Thyroid gland (tissue), 4 donors: ENCODE data around the gene EXOSC3.

ENCODE experiments used
- CTCF ChIP-seq, 6 experiments: fragments of 200-600 bp in 3 of 6; fragments of 450-650 bp in 3 of 6; sonication (generic) in 3 of 6; IDR thresholded peaks; one replicate each; pipeline ENCODE4 v1.5.1; 2016 to 2019; ENCODE audit warnings: antibody characterized with exemption in 6 of 6, mild to moderate bottlenecking in 2 of 6, inconsistent platforms in 1 of 6, moderate library complexity in 1 of 6
- POLR2A ChIP-seq, 2 donors: fragments of 450-650 bp; IDR thresholded peaks; one replicate each; pipeline ENCODE4 v1.6.1; 2017; ENCODE audit warnings: antibody characterized with exemption in 2 of 2, mild to moderate bottlenecking in 2 of 2, moderate library complexity in 1 of 2

GRCh38 chr9:37811906-37812476, 27.1 kb upstream of the EXOSC3 start:
- TF ChIP-seq CTCF (IDR thresholded peaks at IDR 0.05) (no peak), POLR2A (IDR thresholded peaks at IDR 0.05) (no peak)
